Neural cell (in vitro differentiated cells): Measurements from ENCODE around the gene CLEC2D. TPM values are rescaled to one million over a fixed set of nuclear protein-coding genes. Genes with fewer than 3 reads are reported as not detected.

Source experiments
- H2AFZ ChIP-seq: fragments of 200-600, 300-800 bp; sonication (generic), shearing (Covaris generic); 2 replicates; pipeline ENCODE4 v1.6.0; 2014; ENCODE audit warnings: low read depth, mild to moderate bottlenecking, antibody characterized with exemption, low read length, moderate library complexity
- H3F3A ChIP-seq: fragments of 200-600 bp; shearing (Covaris generic); 2 replicates; pipeline ENCODE4 v1.6.1; 2016; ENCODE audit warnings: mild to moderate bottlenecking, moderate library complexity, mixed read lengths, antibody characterized with exemption, low read length; ENCODE audit not compliant: insufficient read depth, poor library complexity, severe bottlenecking
- H3K27ac ChIP-seq: fragments of 200-600, 300-800 bp; sonication (generic), shearing (Covaris generic); 2 replicates; pipeline ENCODE4 v1.5.1; 2014; ENCODE audit warnings: mild to moderate bottlenecking, low read length, moderate library complexity
- H3K27me3 ChIP-seq: fragments of 300-800, 200-600 bp; sonication (generic), shearing (Covaris generic); 2 replicates; pipeline ENCODE4 v1.6.0; 2014; ENCODE audit warnings: mild to moderate bottlenecking, low read depth, low read length, moderate library complexity; ENCODE audit not compliant: insufficient read depth
- H3K36me3 ChIP-seq: fragments of 300-800, 200-600 bp; sonication (generic), shearing (Covaris generic); 2 replicates; pipeline ENCODE4 v1.5.1; 2014; ENCODE audit warnings: mild to moderate bottlenecking, antibody characterized with exemption, low read length, moderate library complexity; ENCODE audit not compliant: insufficient read depth
- H3K4me2 ChIP-seq: fragments of 300-800, 200-600 bp; sonication (generic), shearing (Covaris generic); 2 replicates; pipeline ENCODE4 v1.6.0; 2014; ENCODE audit warnings: mild to moderate bottlenecking, low read length
- H3K4me3 ChIP-seq: fragments of 300-800, 200-600 bp; sonication (generic), shearing (Covaris generic); 2 replicates; pipeline ENCODE4 v1.5.1; 2014; ENCODE audit warnings: mild to moderate bottlenecking, low read length, moderate library complexity
- H3K79me2 ChIP-seq: fragments of 200-600 bp; shearing (Covaris generic); replicated peaks from 2 replicates; pipeline ENCODE4 v1.6.0; 2014; ENCODE audit warnings: mild to moderate bottlenecking, low read length, moderate library complexity; ENCODE audit not compliant: insufficient read depth
- H3K9ac ChIP-seq: fragments of 300-800, 200-600 bp; sonication (generic), shearing (Covaris generic); 2 replicates; pipeline ENCODE4 v1.6.1; 2016; ENCODE audit warnings: mild to moderate bottlenecking, low read length, mixed read lengths
- H3K9me2 ChIP-seq: fragments of 200-600 bp; shearing (Covaris generic); 2 replicates; pipeline ENCODE4 v1.6.1; 2016; ENCODE audit warnings: mild to moderate bottlenecking, low read length, mixed read lengths; ENCODE audit not compliant: insufficient read depth
- H3K9me3 ChIP-seq: fragments of 200-600, 300-800 bp; sonication (generic), shearing (Covaris generic); 2 replicates; pipeline ENCODE4 v1.6.1; 2016; ENCODE audit warnings: mild to moderate bottlenecking, mixed run types, low read length, moderate library complexity, mixed read lengths
- H4K20me1 ChIP-seq: fragments of 200-600 bp; shearing (Covaris generic); 2 replicates; pipeline ENCODE4 v1.6.1; 2016; ENCODE audit warnings: mild to moderate bottlenecking, mixed run types; ENCODE audit not compliant: insufficient read depth
- EP300 ChIP-seq: fragments of 450-650 bp; conservative IDR thresholded peaks from 2 replicates; pipeline ENCODE4 v1.6.1; 2014; ENCODE audit warnings: antibody characterized with exemption, mild to moderate bottlenecking, moderate library complexity; ENCODE audit not compliant: poor library complexity, severe bottlenecking
- EZH2 ChIP-seq: fragments of 200-600, 300-800 bp; shearing (Covaris generic), sonication (generic); IDR thresholded peaks from 2 replicates; pipeline ENCODE4 v1.6.1; 2014; ENCODE audit warnings: antibody characterized with exemption, low read length, borderline replicate concordance, mild to moderate bottlenecking; ENCODE audit not compliant: insufficient read depth, poor library complexity, severe bottlenecking
- MXI1 ChIP-seq: fragments of 450-650 bp; conservative IDR thresholded peaks from 2 replicates; pipeline ENCODE4 v1.6.1; 2014; ENCODE audit warnings: antibody characterized with exemption, mild to moderate bottlenecking; ENCODE audit not compliant: poor library complexity, severe bottlenecking
- POLR2AphosphoS5 ChIP-seq: IDR thresholded peaks from 2 replicates; pipeline ENCODE4 v1.6.1; 2012
- RAD21 ChIP-seq: fragments of 450-650 bp; conservative IDR thresholded peaks from 2 replicates; pipeline ENCODE4 v1.6.1; 2014; ENCODE audit warnings: antibody characterized with exemption, mild to moderate bottlenecking, moderate library complexity
- REST ChIP-seq: IDR thresholded peaks from 2 replicates; pipeline ENCODE4 v1.6.1; 2012; ENCODE audit warnings: borderline replicate concordance
- SMC3 ChIP-seq: fragments of 450-650 bp; conservative IDR thresholded peaks from 2 replicates; pipeline ENCODE4 v1.6.1; 2014; ENCODE audit warnings: antibody characterized with exemption, mild to moderate bottlenecking, moderate library complexity; ENCODE audit not compliant: poor library complexity
- TAF1 ChIP-seq: IDR thresholded peaks from 2 replicates; pipeline ENCODE4 v1.6.1; 2012; ENCODE audit warnings: low read depth
- polyA plus RNA-seq: library from polyadenylated mRNA; depleted of rRNA; stranded (reverse); fragments of >200 nt; gene quantifications from 2 replicates; pipeline ENCODE4 v1.2.3, GENCODE V29; 2014
- TF ChIP-seq, protein P1 (sequence below): fragments of 450-650 bp; IDR thresholded peaks from 2 replicates; pipeline ENCODE4 v1.5.1; 2014; ENCODE audit warnings: antibody characterized with exemption, mild to moderate bottlenecking, moderate library complexity; ENCODE audit not compliant: poor library complexity, severe bottlenecking

Gene CLEC2D
- polyA plus RNA-seq, 1 donor from 2014 or later = 2.6 TPM

DNA sequence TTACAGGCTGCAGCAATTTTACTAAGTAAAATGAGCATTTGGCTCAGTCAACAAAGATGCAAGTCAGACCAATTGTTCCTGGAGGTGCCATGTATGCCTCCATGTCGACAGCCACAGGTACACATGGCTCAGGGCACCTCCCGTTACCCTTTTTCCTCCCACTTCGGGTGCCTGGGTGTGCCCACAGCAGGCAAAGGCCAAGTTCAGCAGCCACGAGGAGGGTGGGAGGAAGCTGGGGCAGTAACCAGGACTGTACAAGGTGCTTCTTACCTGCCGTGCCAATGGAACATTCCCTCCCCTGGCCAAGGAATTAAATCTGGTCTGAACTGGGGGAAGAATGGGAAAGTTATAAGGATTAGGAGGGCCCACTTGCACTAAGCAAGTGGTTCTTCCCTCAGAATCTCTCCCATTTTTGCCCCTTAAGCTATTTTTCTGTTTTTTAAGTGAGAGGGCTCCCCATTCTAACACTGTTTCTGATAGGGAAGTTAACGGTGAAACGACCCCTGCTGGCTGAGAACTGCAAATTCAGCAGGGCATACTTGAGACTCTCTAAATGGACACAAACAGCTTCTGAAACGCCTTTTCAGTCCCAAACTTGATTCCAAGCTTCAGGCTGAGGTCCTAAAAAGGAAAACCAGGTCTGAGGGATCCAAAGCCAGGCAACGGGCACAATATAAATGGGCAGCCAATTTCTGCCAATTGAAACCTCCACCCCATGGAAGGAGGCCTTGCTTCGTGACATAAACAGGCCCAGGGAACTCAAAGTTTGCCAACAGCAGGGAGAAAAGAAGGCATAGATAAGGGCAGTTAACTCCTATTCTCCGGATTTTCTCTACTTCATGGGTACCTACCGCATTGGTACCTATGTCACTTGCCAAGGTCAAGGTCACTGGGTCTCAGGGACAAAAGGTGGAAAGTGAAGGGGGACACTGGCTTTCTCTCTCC, 38.6 kb downstream of the CLEC2D start:
- Histone ChIP-seq H3K79me2 (no peaks in the 10 kb centered on the region), H3K4me3 (no peak overlapping the region), H3F3A (no peaks in the 10 kb centered on the region), H3K36me3 (no peaks in the 10 kb centered on the region), H3K9me2 (no peaks in the 10 kb centered on the region), H4K20me1 (no peaks in the 10 kb centered on the region), H3K4me2 (no peak overlapping the region), H3K9ac (no peak overlapping the region), H3K27me3 (no peaks in the 10 kb centered on the region), H3K27ac (no peak overlapping the region), H2AFZ (no peak overlapping the region), H3K9me3 (no peaks in the 10 kb centered on the region)
- TF ChIP-seq, protein P1, sequence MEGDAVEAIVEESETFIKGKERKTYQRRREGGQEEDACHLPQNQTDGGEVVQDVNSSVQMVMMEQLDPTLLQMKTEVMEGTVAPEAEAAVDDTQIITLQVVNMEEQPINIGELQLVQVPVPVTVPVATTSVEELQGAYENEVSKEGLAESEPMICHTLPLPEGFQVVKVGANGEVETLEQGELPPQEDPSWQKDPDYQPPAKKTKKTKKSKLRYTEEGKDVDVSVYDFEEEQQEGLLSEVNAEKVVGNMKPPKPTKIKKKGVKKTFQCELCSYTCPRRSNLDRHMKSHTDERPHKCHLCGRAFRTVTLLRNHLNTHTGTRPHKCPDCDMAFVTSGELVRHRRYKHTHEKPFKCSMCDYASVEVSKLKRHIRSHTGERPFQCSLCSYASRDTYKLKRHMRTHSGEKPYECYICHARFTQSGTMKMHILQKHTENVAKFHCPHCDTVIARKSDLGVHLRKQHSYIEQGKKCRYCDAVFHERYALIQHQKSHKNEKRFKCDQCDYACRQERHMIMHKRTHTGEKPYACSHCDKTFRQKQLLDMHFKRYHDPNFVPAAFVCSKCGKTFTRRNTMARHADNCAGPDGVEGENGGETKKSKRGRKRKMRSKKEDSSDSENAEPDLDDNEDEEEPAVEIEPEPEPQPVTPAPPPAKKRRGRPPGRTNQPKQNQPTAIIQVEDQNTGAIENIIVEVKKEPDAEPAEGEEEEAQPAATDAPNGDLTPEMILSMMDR = peak; percentile 47
- TF ChIP-seq TAF1 = no peak
- peak; percentile 41 for TF ChIP-seq SMC3

- Histone ChIP-seq H3K36me3 (no peaks in the 10 kb centered on the region), H3K9me2 (no peaks in the 10 kb centered on the region), H4K20me1 (no peaks in the 10 kb centered on the region), H3K4me2 (no peak overlapping the region), H3K79me2 (no peaks in the 10 kb centered on the region), H3K27me3 (no peaks in the 10 kb centered on the region), H2AFZ (no peak overlapping the region), H3F3A (no peaks in the 10 kb centered on the region), H3K4me3 (no peak overlapping the region), H3K9me3 (no peaks in the 10 kb centered on the region), H3K9ac (no peak overlapping the region), H3K27ac (no peak overlapping the region)
- TF ChIP-seq, protein P1 = no peak
- TF ChIP-seq EP300 = no peak
- no peak for TF ChIP-seq REST
- no peak for TF ChIP-seq SMC3
- no peak for TF ChIP-seq TAF1
- no peak for TF ChIP-seq MXI1
- no peak for TF ChIP-seq RAD21
- TF ChIP-seq EZH2 = no peak
- no peak for TF ChIP-seq POLR2AphosphoS5
These were observed 39.3 kb downstream of the CLEC2D start for GRCh38 chr12:9708853-9709252.
